Bronchial epithelial cell (primary cell): ENCODE measurements around the gene VSNL1. TPM values are rescaled to one million over a fixed set of nuclear protein-coding genes. Genes with fewer than 3 reads are reported as not detected.

Source experiments
- DNase-seq: peaks from one replicate; pipeline ENCODE4 v3.0.0-alpha.2; 2010; ENCODE audit warnings: low read depth
- FAIRE-seq: peaks from 2 replicates; lab custom pipeline; 2011; peaks lifted over from hg19 to GRCh38; lab: Jason Lieb, UNC
- H3K27me3 ChIP-seq: 2 replicates; pipeline ENCODE4 v1.5.1; 2011; ENCODE audit warnings: low read length; ENCODE audit not compliant: control insufficient read depth, insufficient read depth
- H3K36me3 ChIP-seq: 2 replicates; pipeline ENCODE4 v1.5.1; 2011; ENCODE audit warnings: low read length; ENCODE audit not compliant: control insufficient read depth, insufficient read depth
- H3K4me3 ChIP-seq: 2 replicates; pipeline ENCODE4 v1.5.1; 2011; ENCODE audit warnings: mild to moderate bottlenecking, low read depth, low read length, control low read depth
- total RNA-seq: library from RNA; depleted of rRNA; stranded (reverse); fragments of >200 nt; gene quantifications from 2 replicates; pipeline ENCODE4 v1.2.1, GENCODE V29; 2014
- TF ChIP-seq, protein P1 (sequence below): IDR thresholded peaks from 2 replicates; pipeline ENCODE4 v1.5.1; 2011; ENCODE audit warnings: mild to moderate bottlenecking, moderate library complexity, low read length, control low read depth, inconsistent platforms; ENCODE audit not compliant: insufficient read depth, severe bottlenecking

Gene VSNL1
- total RNA-seq, 1 donor from 2014 or later, result 1.6 TPM

- Histone ChIP-seq H3K36me3 (no peaks in the 10 kb centered on the region), H3K4me3 (no peak overlapping the region), H3K27me3 (no peaks in the 10 kb centered on the region)
- TF ChIP-seq, protein P1, sequence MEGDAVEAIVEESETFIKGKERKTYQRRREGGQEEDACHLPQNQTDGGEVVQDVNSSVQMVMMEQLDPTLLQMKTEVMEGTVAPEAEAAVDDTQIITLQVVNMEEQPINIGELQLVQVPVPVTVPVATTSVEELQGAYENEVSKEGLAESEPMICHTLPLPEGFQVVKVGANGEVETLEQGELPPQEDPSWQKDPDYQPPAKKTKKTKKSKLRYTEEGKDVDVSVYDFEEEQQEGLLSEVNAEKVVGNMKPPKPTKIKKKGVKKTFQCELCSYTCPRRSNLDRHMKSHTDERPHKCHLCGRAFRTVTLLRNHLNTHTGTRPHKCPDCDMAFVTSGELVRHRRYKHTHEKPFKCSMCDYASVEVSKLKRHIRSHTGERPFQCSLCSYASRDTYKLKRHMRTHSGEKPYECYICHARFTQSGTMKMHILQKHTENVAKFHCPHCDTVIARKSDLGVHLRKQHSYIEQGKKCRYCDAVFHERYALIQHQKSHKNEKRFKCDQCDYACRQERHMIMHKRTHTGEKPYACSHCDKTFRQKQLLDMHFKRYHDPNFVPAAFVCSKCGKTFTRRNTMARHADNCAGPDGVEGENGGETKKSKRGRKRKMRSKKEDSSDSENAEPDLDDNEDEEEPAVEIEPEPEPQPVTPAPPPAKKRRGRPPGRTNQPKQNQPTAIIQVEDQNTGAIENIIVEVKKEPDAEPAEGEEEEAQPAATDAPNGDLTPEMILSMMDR, result no peak
- no peak for DNase-seq
- FAIRE-seq, result no peak
Observed at GRCh38 chr2:17600556-17601204, 60.2 kb downstream of the VSNL1 start.

GRCh38 chr2:17604050-17604449 is 63.6 kb downstream of the VSNL1 start:
- H3K4me3 ChIP-seq, result no peak overlapping the region
- no peaks in the 10 kb centered on the region for H3K36me3 ChIP-seq
- DNase-seq, result no peak
- TF ChIP-seq, protein P1, result no peak
- no peaks in the 10 kb centered on the region for H3K27me3 ChIP-seq
- no peak for FAIRE-seq

DNA sequence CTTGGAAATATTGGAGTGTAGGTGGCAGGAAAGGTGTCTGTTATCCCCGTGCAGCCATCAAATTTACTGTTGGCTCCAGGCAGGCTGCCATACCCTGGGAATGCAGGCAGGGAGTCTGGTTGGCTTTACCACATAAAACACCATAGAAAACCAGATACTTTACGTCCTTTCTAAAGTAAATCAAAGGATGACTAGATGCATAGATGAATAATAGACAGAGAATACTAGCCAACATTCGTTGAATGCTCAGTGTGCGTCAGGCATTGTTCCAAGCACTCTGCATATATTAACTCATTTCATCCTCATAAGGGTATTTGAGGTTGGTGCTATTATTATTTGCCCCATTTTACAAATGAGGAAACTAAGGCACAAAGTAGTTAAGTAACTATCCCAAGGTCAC is 65.2 kb downstream of the VSNL1 start:
- H3K4me3 ChIP-seq, result no peak overlapping the region
- FAIRE-seq (no peak), DNase-seq (no peak)
- no peaks in the 10 kb centered on the region for H3K27me3 ChIP-seq
- TF ChIP-seq, protein P1, result no peak
- no peaks in the 10 kb centered on the region for H3K36me3 ChIP-seq

DNA sequence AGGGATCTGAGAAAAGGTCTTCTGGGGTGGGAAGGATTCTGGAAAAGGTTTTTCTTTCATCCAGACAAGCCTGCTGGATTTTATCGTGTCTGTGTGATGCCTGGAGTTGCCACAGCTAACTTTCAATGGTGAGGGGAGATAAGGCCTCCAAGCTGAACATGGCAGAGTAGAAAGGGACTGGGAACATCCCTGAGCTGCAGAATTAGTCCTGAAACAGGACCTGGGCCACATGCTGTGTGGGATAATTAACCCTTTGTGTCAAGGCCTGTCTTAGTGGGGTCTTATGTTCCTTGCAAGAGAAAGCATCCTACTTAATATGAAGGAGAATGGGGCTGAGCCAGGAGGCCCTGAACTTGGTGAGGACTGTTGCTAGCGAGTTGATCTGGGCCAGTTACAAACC is 66.4 kb downstream of the VSNL1 start:
- no peak for DNase-seq
- H3K36me3 ChIP-seq, result no peaks in the 10 kb centered on the region
- H3K27me3 ChIP-seq, result no peaks in the 10 kb centered on the region
- H3K4me3 ChIP-seq, result no peak overlapping the region
- no peak for FAIRE-seq
- TF ChIP-seq, protein P1, result no peak

DNA sequence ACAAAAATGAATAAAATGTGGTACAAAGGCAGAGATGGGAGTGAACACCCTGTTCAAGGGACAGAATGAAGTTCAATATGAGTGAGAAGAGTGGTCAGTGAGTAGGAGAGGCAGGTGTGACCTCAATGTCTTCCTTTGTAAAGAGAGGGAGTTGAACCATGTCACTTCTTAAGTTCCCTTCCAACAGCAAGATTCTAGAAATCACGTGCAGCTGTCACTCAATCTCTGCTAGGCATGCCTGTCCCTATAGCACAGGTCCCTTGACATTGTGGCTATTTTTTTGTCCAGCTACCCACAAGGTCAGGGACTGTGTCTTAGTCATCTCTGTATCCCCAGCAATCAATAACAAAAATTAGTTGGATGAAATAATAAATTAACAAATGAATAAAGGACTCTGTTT is 66.9 kb downstream of the VSNL1 start:
- DNase-seq, result no peak
- TF ChIP-seq, protein P1, result no peak
- Histone ChIP-seq H3K27me3 (no peaks in the 10 kb centered on the region), H3K36me3 (no peaks in the 10 kb centered on the region), H3K4me3 (no peak overlapping the region)
- FAIRE-seq, result no peak

DNA sequence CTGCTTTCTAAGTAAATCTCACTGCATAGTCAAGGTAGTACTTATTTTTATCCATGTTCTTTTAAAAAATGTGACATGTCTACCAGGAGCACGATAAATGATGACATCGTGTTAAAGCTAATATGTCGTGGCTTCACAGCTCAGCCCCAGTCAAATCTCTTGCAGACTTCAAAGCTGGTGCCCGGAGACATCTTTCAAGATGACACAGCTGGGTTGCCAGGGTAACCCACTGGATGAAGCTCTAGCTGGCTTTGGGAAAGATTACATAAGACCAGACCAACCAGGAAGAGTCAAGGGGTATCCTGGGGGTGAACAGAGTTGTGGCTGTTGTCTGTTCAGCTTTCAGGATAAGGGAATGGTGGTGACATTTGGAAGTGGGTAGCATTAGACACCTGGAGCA is 67.8 kb downstream of the VSNL1 start:
- no peaks in the 10 kb centered on the region for H3K36me3 ChIP-seq
- DNase-seq (no peak), FAIRE-seq (no peak)
- H3K4me3 ChIP-seq, result no peak overlapping the region
- TF ChIP-seq, protein P1, result no peak
- H3K27me3 ChIP-seq, result no peaks in the 10 kb centered on the region
